Caco-2 (cell line): ENCODE results near the gene PODXL2. TPM values are rescaled to one million over a fixed set of nuclear protein-coding genes. Genes with fewer than 3 reads are reported as not detected.

Experiments used
- BruUV-seq: library from RNA; stranded (reverse); fragments of 400-500 nt; replicated peaks from 2 replicates; lab custom pipeline; 2021; lab: Mats Ljungman, UMichigan
- CTCF ChIA-PET: fragments of 300-600 bp; sonication (Branson Sonifier 250); formaldehyde crosslinking; loops from one replicate; lab custom pipeline; 2022; ENCODE audit warnings: antibody characterized with exemption; lab: Charles Lee
- POLR2A ChIA-PET: fragments of 300-600 bp; sonication (Branson Sonifier 250); formaldehyde crosslinking; loops from one replicate; lab custom pipeline; 2022; ENCODE audit warnings: antibody characterized with exemption; lab: Charles Lee
- DNase-seq, 2 experiments: peaks; one replicate each; pipeline versions ENCODE4 v3.0.0 to v3.0.0-alpha.2; 2020 to 2022
- H3K27me3 ChIP-seq: replicated peaks from 2 replicates; pipeline ENCODE4 v1.6.0; 2011; ENCODE audit warnings: low read length; ENCODE audit not compliant: control insufficient read depth, insufficient read depth
- H3K36me3 ChIP-seq: 2 replicates; pipeline ENCODE4 v1.5.1; 2011; ENCODE audit warnings: low read length; ENCODE audit not compliant: control insufficient read depth, insufficient read depth
- H3K4me1 ChIP-seq: fragments of 250-450 bp; sonication (Bioruptor Pico); 2 replicates; pipeline ENCODE4 v1.5.1; 2020; ENCODE audit warnings: mild to moderate bottlenecking
- H3K4me3 ChIP-seq: 2 replicates; pipeline ENCODE4 v1.5.1; 2011; ENCODE audit warnings: low read depth, mild to moderate bottlenecking, control low read depth, low read length
- H3K9me3 ChIP-seq: fragments of 250-450 bp; sonication (Bioruptor Pico); 2 replicates; pipeline ENCODE4 v1.5.1; 2020; ENCODE audit warnings: mild to moderate bottlenecking, moderate library complexity
- H3K27ac Mint-ChIP-seq: one replicate; pipeline ENCODE4 v1.8.0; 2022; ENCODE audit warnings: mixed read lengths; ENCODE audit not compliant: unreplicated experiment
- H3K27me3 Mint-ChIP-seq: one replicate; pipeline ENCODE4 v1.8.0; 2022; ENCODE audit warnings: mixed read lengths; ENCODE audit not compliant: insufficient read depth, unreplicated experiment
- H3K36me3 Mint-ChIP-seq: one replicate; pipeline ENCODE4 v1.8.0; 2022; ENCODE audit warnings: mild to moderate bottlenecking, mixed read lengths; ENCODE audit not compliant: insufficient read depth, unreplicated experiment
- H3K4me1 Mint-ChIP-seq: one replicate; pipeline ENCODE4 v1.8.0; 2022; ENCODE audit warnings: low read depth, mixed read lengths; ENCODE audit not compliant: unreplicated experiment
- H3K4me3 Mint-ChIP-seq: one replicate; pipeline ENCODE4 v1.8.0; 2022; ENCODE audit warnings: mild to moderate bottlenecking, moderate library complexity, mixed read lengths; ENCODE audit not compliant: unreplicated experiment
- H3K9me3 Mint-ChIP-seq: one replicate; pipeline ENCODE4 v1.8.0; 2022; ENCODE audit warnings: mixed read lengths; ENCODE audit not compliant: unreplicated experiment
- CTCF ChIP-seq, 2 experiments: fragments of 200-600 bp in 1 of 2; IDR thresholded peaks; 1 replicate in 1 of 2; 2 replicates in 1 of 2; pipeline versions ENCODE4 v1.5.1 to v1.8.0; 2011 to 2022; ENCODE audit warnings: antibody characterized with exemption in 1 of 2, control low read depth in 1 of 2, inconsistent platforms in 1 of 2, low read depth in 1 of 2, low read length in 1 of 2, mild to moderate bottlenecking in 1 of 2, moderate library complexity in 1 of 2; ENCODE audit not compliant: insufficient read depth in 1 of 2, severe bottlenecking in 1 of 2, unreplicated experiment in 1 of 2
- intact Hi-C: fragments of 100-400 bp; cut with micrococcal nuclease; formaldehyde crosslinking; loops from one replicate; pipeline ENCODE4 v1.10.0; 2022; ENCODE audit not compliant: unreplicated experiment
- total RNA-seq: library from RNA; stranded (reverse); gene quantifications from 2 replicates; pipeline ENCODE4 v1.2.3, GENCODE V29; 2022

Gene PODXL2
- total RNA-seq, 1 experiment from 2014 or later, result 39.1 TPM

DNA sequence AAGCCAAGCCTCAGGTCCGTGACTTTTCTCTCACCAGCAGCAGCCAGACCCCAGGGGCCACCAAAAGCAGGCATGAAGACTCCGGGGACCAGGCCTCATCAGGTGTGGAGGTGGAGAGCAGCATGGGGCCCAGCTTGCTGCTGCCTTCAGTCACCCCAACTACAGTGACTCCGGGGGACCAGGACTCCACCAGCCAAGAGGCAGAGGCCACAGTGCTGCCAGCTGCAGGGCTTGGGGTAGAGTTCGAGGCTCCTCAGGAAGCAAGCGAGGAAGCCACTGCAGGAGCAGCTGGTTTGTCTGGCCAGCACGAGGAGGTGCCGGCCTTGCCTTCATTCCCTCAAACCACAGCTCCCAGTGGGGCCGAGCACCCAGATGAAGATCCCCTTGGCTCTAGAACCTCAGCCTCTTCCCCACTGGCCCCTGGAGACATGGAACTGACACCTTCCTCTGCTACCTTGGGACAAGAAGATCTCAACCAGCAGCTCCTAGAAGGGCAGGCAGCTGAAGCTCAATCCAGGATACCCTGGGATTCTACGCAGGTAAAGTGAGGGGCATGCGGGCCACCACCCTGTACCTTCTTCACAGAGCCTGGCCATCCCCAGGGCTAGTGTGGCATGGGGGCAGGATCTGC lies 31.8 kb downstream of the PODXL2 start:
- H3K27ac Mint-ChIP-seq, result no peak overlapping the region
- intact Hi-C loops, result no loop called here
- no peaks in the 10 kb centered on the region for H3K4me1 Mint-ChIP-seq
- H3K4me3 ChIP-seq, result no peak overlapping the region
- BruUV-seq, result TSS peak; percentile 86
- no peak for TF ChIP-seq CTCF (IDR thresholded peaks at IDR 0.05; ENCODE audit: insufficient read depth in 1 of 2, low read depth in 1 of 2, low read length in 1 of 2, severe bottlenecking in 1 of 2, unreplicated experiment in 1 of 2)
- no peaks in the 10 kb centered on the region for H3K27me3 Mint-ChIP-seq
- no peaks in the 10 kb centered on the region for H3K9me3 ChIP-seq
- ChIA-PET POLR2A (no interaction called here), CTCF (no interaction called here)
- no peak overlapping the region for H3K4me3 Mint-ChIP-seq
- H3K36me3 Mint-ChIP-seq, result no peaks in the 10 kb centered on the region
- no peaks in the 10 kb centered on the region for H3K36me3 ChIP-seq
- no peaks in the 10 kb centered on the region for H3K9me3 Mint-ChIP-seq
- H3K4me1 ChIP-seq, result no peaks in the 10 kb centered on the region
- no peaks in the 10 kb centered on the region for H3K27me3 ChIP-seq
- no peak for DNase-seq

- Mint-ChIP-seq H3K27me3 (no peaks in the 10 kb centered on the region), H3K36me3 (no peaks in the 10 kb centered on the region), H3K4me3 (no peak overlapping the region), H3K27ac (no peak overlapping the region), H3K4me1 (no peaks in the 10 kb centered on the region), H3K9me3 (no peaks in the 10 kb centered on the region)
- TF ChIP-seq CTCF (IDR thresholded peaks at IDR 0.05; ENCODE audit: insufficient read depth in 1 of 2, low read depth in 1 of 2, low read length in 1 of 2, severe bottlenecking in 1 of 2, unreplicated experiment in 1 of 2), result no peak
- no peak for DNase-seq
- H3K4me3 ChIP-seq, result no peak overlapping the region
- no peaks in the 10 kb centered on the region for H3K4me1 ChIP-seq
- H3K36me3 ChIP-seq, result no peaks in the 10 kb centered on the region
- CTCF ChIA-PET, result no interaction called here
- intact Hi-C loops, result no loop called here
- no TSS peak for BruUV-seq
- POLR2A ChIA-PET, result no interaction called here
- no peaks in the 10 kb centered on the region for H3K9me3 ChIP-seq
- no peaks in the 10 kb centered on the region for H3K27me3 ChIP-seq
Observed at GRCh38 chr3:127661600-127661999, 32.6 kb downstream of the PODXL2 start.

GRCh38 chr3:127662001-127662469 lies 33.0 kb downstream of the PODXL2 start:
- Mint-ChIP-seq H3K4me1 (no peaks in the 10 kb centered on the region), H3K4me3 (no peak overlapping the region), H3K36me3 (no peaks in the 10 kb centered on the region), H3K9me3 (no peaks in the 10 kb centered on the region), H3K27ac (no peak overlapping the region), H3K27me3 (no peaks in the 10 kb centered on the region)
- BruUV-seq, result no TSS peak
- intact Hi-C loops, result no loop called here
- DNase-seq, result no peak
- Histone ChIP-seq H3K4me3 (no peak overlapping the region), H3K4me1 (no peaks in the 10 kb centered on the region), H3K9me3 (no peaks in the 10 kb centered on the region), H3K36me3 (no peaks in the 10 kb centered on the region), H3K27me3 (no peaks in the 10 kb centered on the region)
- no peak for TF ChIP-seq CTCF (IDR thresholded peaks at IDR 0.05; ENCODE audit: insufficient read depth in 1 of 2, low read depth in 1 of 2, low read length in 1 of 2, severe bottlenecking in 1 of 2, unreplicated experiment in 1 of 2)
- CTCF ChIA-PET, result no interaction called here
- POLR2A ChIA-PET, result no interaction called here
